Stimulated activated CD4-positive, alpha-beta T cell treated with anti-CD3 and anti-CD28 coated beads, Interleukin-12 subunit alpha, Interleukin-12 subunit beta, amount 100 ng/mL, for 24 hours (primary cell): ENCODE data around the gene JAKMIP1.
A peak's percentile ranks its signal among the peaks of the same experiment; 100 is the strongest.

Source experiments
- DNase-seq, 2 experiments: peaks; one replicate each; pipeline ENCODE4 v3.0.0-alpha.2; 2020; ENCODE audit warnings: low read depth in 2 of 2

The JAKMIP1 gene

DNA sequence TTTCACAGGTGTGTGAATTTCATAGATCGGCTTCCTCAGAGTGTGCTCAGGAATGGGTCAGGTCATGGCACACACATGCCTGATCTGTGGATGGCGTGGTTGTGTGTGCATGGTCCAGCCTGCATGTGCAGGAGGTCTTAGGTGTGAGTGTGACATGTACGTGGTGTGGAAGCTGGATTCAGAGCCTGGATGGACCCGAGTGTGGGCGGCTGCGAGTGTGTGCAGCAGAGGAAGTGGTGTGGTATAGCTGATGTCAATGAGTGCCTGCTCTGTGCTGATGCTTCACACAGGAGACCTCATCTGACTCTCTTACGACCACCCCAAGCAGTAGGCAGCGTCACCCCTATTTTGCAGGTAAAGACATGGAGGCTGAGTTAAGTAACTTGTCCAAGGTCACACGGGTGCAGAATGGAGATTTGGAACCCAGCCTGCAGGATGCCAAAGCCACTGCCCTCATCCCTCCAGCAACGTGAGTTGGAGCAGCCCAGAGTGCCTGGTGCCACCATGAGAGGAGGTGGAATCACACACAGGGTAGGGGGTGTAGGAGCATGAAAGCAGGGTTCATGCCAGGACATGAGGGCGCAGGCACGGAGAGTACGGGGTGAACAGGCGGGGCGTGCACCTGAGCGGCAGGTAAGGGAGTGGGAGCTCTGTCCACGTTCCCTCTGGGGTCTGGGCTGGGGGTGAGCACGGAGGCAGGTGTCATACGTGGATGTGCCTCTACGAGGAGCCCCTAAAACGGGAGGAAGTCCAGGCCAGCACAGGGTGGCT lies 157.9 kb downstream of the JAKMIP1 start:
- DNase-seq = no peak

DNA sequence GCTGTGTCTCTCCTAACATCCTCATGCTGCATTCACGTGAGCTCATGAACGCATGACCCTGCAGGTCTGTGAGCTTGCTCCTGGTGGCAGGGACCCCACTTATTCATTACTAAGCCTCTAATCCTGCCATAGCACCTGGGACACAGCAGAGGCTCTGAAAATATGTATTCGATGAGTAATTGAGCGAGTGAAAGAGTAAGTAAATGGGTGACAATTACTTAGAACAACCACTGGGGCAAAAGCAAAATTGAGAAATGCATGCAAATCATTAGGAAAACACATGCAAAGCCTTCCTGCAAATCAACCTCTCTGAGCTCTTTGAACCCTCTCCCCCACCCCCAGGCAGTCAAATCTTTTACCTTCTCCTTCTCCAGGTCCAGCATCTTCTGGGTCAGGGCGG lies 158.5 kb downstream of the JAKMIP1 start:
- no peak for DNase-seq

DNA sequence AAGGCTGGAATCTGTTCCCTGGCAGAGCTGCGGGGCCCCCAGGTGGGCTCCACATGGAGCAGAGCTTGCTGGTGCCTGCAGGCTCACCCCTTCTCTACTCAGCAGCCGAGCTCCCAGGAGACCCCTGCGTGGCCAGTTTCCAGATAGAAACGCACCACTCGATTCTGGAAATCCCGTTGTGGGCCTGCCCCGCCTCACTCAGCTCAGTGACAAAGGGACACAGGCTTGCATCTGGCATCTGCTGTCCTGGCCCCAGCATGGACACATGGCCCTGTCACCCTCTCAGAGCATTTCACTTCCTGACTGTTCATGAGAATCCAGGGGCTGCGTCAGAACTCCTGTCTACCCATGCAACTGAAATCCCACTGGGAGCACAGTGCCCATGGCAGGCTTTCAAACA lies 161.6 kb downstream of the JAKMIP1 start:
- DNase-seq = no peak

DNA sequence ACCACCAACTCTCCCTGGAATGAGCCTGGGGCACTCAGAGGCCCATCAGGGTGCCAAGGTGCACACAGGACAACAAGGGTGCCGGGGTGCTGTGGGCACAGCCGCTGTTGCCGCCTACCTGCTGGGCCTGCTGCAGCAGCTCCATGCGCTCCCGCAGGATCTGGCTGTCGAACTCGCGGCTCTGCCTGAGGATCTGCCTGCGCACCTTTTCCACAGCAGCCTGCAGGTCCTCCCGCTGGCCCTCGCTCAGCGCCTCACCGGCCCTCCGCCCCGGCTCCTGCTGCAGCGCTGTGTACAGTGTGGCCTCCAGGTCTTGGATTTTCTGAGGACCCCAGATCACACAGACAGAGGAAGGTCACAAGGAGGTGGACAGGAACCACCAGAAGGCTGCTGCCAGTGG lies 164.6 kb downstream of the JAKMIP1 start:
- DNase-seq = no peak

DNA sequence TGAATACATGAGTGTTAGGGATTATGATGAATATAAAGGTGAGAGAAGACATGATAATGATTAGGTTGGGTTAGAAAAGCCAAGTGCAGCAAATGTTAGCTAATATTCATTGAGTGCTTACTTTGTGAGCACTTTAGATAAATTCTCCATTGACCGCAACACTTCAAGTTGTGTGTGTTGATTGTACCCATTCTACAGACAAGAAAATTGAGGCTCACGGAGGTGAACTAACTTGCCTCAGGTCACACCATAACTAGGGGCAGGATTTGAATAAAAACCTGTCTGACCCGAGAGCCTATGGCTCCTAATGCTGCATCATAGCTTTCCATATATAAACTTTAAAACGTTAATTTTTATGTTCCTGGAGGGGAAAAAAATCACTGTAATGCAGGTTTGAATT lies 167.0 kb downstream of the JAKMIP1 start:
- no peak for DNase-seq

DNA sequence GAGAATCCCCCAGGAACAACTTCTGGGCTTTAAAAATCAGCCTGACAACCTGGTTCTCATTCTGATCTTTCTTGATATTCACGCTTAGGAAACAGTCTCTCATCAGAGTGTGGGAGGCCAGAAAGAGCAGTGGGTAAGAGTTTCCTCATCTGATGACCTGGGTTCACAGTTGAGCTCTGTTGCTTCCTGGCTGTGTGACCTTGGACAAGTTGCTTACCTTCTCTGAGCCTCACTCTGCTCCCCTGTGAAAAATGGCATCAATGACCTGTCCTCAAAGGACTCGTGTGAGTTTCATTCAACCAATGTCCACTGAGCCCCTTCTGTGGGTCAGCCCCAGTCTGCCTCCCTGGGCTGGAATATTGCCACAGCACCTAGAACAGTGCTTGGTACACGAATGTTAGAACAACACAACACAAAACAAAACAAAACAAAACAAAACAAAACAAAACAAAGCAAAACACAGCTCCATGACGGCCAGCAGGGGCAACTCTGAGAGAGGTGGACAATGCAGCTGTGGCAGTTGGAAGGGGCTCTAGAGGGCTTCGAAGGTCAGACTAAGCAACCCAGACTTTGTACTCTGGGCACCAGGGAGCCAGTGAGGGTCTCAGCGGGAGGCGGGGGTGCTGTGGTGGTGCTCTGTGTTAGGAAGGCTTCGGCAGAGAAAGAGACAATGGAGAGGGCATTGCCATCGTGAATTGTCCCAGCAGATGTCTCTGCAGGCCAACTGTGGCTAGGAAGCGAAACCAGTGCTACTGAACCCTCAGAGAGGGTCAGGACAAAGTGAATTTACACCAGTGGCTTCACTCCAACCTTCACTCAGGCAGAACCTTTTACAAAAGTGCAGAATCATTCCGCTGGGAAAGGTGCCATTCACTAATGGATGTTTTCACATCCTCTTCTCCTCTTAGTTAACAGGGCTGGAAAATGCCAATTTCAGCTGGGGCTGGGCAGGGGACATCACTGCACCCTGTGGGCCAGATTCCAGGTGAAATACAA lies 167.8 kb downstream of the JAKMIP1 start:
- no peak for DNase-seq

DNA sequence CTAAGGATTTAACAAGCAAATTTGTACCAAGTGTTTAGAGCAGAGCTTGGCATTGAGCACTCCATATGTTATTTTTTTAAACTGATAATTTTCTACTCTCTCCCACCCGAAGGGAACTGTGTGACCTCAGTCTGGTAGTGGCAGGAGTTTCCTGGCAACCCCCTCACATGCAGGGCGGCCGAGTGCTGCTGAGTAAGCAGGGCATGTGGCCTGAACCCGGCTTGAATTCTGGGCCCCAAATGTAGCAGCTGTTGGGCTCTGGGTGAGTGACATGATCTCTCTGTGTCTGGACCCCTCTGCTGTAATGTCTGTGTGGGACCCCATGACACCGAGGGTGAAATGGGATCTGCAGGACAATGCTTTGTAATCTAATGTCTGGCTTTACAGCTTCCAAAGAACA lies 168.5 kb downstream of the JAKMIP1 start:
- DNase-seq = no peak

DNA sequence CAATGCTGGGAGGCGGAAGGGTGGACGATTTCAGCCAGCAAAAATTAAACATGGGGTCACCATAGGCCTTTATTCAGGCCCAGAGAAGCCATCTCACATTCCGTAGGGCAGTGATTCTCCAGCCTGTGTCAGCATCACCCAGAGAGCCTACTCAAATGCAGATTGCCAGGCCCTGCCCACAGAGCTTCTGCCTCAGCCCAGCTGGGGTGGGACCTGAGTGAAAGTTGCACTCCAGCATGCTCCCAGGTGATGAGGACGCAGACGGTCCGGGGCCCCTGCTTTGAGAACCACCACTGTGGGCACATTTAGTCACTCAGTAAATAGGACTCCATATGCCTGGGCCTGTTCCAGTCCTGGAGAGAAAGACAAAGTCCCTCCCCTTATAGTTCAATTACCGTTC lies 169.7 kb downstream of the JAKMIP1 start:
- no peak for DNase-seq

DNA sequence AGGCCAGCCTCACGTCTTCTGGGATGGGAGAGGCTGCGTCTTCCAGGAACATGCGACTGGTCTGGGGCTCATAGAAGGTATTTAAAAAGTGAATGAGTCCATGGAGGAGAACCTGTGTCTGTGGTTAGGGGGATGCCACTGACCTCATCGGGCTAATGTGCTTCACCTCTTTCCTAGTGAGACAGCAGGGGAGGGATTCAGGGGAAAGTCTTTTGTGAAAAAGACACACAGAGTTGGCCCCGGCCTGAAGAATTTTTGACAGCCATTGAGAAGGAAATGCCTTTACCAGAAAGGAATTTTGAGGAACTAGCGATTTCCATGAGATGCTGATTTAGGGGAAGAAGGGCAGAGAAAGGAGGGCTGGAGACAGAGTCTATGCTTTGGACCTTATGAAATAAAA lies 171.1 kb downstream of the JAKMIP1 start:
- no peak for DNase-seq

DNA sequence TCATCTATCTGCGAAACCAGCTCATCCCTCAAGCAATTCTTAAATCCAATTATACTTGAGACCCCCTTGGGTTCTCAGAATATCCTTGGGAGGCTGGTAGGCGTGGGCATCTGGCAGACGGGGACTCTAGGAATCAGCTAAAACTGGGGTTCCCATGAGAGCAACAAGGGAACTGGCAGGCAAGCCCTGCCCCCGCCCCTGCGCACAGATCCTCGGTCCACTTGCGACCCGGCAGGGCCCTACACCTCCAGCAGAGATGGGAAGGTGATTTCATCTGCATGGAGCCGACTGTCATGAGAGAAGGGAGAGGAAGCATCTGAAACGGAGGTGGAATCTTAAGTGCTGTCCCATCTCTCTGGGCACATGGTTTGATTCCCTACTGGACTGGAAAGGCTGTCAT lies 172.2 kb downstream of the JAKMIP1 start:
- DNase-seq = no peak

DNA sequence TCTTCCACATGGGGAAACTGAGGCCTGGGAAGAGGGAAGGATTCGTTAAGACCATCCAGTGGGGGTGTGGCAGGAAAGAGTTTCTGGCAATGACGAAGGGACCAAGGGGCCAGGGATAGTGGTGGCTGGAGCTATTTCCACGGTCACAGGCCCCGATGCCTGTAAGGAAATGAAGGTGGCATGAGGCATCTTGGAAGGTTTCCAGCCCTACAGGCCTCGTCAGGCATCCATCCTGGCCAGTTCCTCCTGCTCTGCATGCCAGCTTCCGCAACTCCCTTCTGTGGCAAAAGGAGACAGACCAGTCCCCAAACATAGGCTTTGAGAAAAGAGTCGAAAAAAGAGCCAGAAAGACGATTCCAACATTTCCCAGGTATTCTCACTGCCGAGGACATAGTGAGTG lies 173.0 kb downstream of the JAKMIP1 start:
- DNase-seq = no peak

DNA sequence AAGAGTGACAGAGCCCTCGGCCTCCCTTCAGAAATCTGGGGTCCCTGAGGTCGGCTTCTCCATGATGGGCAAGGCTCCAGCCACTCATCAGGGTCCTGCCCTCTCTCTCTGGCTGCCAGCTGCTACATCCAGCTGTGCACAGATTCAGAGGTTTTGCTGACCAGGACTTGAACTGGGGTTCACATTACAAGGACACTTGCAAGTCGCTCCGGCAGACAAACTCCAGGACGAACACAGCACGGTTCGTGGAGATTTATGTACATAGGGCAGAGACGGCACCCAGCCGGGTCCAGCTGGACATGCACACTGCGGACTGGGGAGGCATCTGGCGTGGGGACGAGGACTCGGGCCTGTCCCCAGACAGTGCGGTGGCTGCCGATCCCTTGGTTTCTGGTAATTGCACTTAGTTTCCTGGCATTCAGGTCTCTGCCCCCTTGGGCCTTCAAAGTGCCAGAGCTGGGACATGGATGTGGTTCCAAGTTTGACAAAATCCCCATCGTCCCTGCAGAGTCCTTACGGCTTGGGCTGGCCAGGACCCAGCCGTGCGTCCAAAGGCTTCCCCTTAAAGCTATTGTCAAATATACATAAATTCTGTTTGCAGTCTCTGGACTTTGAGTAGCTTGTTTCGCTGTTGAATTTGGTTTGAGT lies 175.9 kb downstream of the JAKMIP1 start:
- no peak for DNase-seq

DNA sequence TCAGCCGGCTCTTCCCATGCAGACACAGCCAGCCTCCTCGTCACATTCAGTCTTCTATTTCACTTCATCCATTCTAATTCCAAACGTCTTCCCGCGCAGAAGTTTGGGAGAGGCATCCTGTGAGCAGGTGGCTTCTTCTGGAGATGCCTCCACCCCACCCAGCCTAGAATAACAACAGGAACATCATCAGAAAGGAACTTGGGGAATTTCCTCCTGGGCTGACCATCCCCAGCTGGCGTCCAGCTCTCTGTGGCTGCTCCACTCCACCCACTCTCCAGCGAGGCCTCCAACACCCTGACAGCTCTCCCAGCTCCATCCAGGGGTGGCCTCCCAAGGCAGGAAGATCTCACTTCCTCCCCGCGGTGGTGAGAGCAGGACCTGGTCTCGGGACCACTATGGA lies 176.6 kb downstream of the JAKMIP1 start:
- no peak for DNase-seq

DNA sequence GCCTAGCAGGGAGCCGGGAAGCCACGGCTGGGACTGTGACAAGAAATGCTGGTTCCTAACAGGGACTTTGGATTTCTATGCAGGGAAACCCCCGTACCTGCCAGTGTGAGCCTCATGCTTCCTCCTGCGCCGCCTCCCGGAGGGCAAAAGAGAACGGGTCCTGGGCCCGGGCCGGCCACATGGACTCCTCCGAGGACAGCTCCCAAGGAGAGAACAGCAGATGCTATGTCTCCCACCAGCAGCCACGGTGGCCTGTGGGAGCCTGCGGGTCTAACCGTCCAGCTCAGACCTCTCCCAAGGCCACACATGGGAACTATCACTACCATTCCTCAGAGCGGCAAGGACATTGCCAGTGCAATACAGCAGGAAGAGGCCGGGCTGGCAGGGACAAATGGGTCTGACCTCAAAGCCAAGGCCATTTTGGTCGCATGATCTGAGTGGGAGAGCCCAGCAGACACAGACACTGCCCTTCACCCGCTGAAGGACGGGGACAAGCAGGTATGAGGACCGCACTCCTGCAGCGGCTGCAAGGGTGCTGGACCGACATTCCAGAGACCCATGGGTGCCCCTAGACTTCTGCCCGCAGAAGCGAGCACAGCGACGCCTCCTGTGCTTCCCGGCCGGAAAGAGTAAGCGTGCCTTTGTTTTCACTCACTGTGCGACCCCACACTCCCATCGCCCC lies 177.6 kb downstream of the JAKMIP1 start:
- no peak for DNase-seq

DNA sequence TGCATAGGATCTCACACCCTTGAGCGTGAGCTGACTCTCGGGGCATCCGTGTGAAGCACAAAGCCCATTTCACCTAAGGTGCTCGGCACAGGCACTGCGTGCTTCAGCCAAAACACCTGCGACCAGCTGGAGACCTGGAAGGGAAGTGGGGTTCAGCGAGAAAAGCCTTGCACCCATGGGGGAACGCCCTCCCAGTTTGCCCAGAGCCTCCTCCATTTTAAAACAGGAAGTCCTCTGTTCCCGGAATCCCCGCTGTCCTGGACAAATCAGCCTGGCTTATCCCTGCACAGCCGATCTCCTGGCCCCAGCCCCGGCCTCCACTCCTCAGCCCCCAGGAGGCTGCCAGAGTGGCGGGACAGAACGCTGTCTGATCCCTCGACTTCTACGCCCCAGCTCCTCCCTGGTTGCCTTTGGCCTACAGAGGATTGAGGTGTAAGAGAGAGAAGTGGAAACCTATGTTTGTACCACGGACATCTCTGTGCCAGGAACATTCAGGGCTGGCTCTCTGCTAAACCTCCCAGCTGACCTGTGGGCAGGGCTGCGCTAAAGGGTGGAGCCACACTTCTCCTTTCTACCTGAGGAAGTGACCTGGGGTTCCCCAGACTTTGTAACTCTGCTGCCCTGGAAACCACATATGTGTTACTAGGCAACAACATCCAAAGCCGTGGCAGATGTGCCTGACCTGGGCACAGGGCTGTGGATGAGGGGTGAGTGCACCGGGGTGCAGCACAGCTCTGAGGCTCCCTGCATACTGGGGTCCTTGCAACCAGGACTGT lies 178.3 kb downstream of the JAKMIP1 start:
- no peak for DNase-seq

DNA sequence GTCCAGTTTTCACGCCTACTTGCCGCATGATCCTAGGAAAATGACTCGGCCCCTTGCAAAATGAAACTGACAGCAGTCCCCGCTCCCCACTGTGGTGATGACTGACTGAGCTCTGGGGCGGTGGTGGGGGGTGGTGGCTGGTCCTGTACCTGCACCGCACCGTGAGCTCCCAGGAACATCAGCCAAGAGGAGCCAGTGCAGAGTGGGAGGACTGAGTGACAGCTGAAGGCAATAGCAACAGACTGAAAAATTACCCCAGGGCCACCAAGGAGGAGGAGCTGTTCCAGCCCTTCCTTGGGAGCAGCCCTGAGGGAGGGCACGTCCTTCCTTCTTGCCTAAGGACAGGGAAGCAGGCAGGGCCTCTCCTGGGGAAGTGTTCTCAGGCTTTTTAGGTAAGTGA lies 179.7 kb downstream of the JAKMIP1 start:
- no peak for DNase-seq

DNA sequence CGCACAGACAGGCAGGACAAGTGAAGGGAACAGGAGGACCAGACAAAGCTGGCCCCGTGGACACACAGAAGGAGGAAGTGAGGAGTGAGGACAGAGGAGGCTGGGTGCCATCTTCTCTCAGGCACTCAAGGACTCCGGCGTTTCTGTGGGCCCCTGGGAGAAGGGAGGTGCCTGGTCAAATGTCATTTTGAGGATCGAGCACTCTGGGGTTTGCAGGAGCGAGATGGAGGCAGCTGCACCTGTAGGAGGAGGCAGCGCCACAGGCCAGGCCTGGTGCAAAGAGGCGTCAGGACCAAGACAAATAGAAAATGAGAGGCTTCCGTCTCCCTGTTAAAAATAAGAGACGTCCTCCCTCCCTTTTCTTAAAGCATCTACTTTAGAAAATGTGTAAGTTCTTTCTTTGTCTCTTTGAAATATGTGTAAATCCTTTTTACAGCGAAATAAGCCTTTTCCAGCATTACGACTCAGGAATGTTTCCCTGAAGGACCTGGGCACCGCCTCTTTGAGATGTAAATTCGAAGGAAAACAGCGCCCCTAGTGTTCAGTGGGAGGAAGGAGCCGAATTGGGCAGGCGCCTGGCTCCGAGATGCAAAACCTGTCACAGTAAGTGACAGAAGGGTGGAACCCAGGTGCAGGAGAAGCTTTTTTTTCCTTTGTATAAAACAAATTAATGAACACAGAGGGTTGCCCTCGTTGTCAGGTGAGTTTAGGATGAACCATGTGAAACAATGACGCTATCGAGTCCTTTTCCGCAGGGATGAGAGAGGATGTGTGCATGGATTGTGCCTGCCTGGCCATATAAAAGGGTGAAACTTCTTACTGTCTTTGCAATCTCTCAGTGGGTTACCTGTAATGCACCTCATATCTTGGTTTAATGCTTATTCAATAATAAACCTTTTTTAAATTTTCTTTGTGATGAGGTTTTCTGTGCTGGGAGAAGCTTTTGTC lies 180.8 kb downstream of the JAKMIP1 start:
- peak in 1 of 2 experiments; percentile 12 for DNase-seq

DNA sequence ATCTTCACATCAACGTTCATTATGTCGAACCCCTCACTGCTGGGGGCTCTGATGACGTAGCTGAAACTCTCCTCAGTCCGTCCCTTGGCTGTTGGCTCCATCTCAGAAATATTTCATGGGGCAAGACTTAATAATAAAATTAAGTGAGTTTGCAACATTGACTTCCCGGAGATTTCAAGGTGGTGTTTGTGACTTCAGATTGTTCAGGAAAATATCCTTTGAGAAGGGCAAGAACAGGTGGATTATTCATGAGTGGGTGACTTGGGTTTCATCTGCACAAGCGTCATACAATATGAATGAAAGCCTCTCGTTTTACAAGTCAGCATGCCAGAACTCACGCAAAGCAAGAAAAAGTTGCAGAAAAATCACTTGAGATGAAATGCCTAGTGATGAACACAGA lies 182.0 kb downstream of the JAKMIP1 start, which contains the start of gene C4orf50:
Gene C4orf50, minus strand, starts transcription at position 101 of the 400 bp plus-strand sequence.
- DNase-seq = no peak

DNA sequence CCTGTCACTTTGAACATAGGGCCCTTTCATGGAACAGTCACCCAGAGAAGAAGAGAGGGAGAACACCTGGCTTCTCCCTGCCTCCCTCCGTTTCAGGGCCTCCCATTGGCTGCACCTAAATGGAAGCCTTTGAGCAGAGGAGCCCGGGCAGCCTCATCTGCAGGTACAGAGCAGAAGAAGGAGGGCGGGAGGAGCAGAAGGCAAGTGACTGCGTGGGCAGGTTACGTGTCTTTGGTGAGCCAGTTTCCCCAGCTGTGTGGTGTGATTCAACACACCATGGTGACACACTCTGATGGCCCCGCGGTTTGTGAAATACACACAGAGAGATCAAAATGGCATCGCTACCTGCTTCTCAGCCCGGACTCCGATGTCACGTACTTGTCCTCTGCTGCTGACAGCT lies 182.5 kb downstream of the JAKMIP1 start:
- DNase-seq = no peak

DNA sequence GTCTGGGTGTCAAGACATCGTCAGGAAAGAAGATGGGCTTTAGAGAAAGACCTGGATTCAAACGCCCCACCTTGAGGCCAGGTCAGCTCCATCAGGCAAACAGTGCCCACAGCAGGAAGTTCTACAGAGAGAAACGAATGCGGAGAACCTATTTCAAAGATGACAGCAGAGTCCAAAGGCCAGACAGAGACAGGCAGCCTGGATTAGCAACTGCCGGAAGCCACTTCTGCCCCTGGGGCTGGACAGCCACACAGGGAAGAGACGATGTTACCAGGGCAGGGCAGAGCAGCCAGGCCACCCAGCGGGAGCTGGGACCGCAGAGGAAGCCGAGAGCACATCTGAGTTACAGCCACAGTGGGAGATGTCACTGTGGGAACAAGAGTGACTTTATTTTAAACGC lies 183.3 kb downstream of the JAKMIP1 start:
- DNase-seq = no peak
